ENCODE measurements around the gene OPTC.

GRCh38 chr1:203518541-203518940, 24.6 kb downstream of the OPTC start:
- TF ChIP-seq CTCF (IDR thresholded peaks at IDR 0.05; ENCODE audit: insufficient read depth, low read length, poor library complexity, severe bottlenecking): no peak
- TF ChIP-seq EZH2phosphoT487 (conservative IDR thresholded peaks at IDR 0.05; ENCODE audit: low read length): no peak

Data from SU-DHL-6 (cell line).